Coronary artery (tissue), 2 donors: ENCODE measurements around the gene RBM22.

Source experiments
- DNase-seq: peaks from one replicate; pipeline ENCODE4 v3.0.0-alpha.2; 2017; ENCODE audit warnings: low spot score
- H3K27ac ChIP-seq, 2 donors: fragments of 200-600 bp; sonication (generic); one replicate each; pipeline ENCODE4 v1.5.1; 2016 to 2019
- H3K4me3 ChIP-seq: fragments of 200-600 bp; sonication (generic); 2 replicates; pipeline ENCODE4 v1.5.1; 2016; ENCODE audit warnings: mild to moderate bottlenecking, moderate library complexity
- CTCF ChIP-seq: fragments of 200-600 bp; sonication (generic); IDR thresholded peaks from one replicate; pipeline ENCODE4 v1.5.1; 2019; ENCODE audit warnings: antibody characterized with exemption

Gene RBM22

GRCh38 chr5:150663936-150664335, 36.9 kb downstream of the RBM22 start:
- Histone ChIP-seq H3K27ac (no peak overlapping the region), H3K4me3 (no peak overlapping the region)
- DNase-seq, result no peak
- TF ChIP-seq CTCF, result no peak

- Histone ChIP-seq H3K4me3 (no peak overlapping the region), H3K27ac (no peak overlapping the region)
- no peak for TF ChIP-seq CTCF
- peak; percentile 52 for DNase-seq
Observed at GRCh38 chr5:150662731-150663516, 37.9 kb downstream of the RBM22 start.

- peak; percentile 70 for DNase-seq
- no peak for TF ChIP-seq CTCF
- H3K27ac ChIP-seq, result no peak overlapping the region
- no peak overlapping the region for H3K4me3 ChIP-seq
Observed at GRCh38 chr5:150661821-150662596, 38.9 kb downstream of the RBM22 start.

- no peak for TF ChIP-seq CTCF
- Histone ChIP-seq H3K27ac (peak within 1 kb of the TSS; percentile 48 to 94), H3K4me3 (no peak within 1 kb of the TSS)
- peak; percentile 45 for DNase-seq
Observed at GRCh38 chr5:150661086-150661485, 39.8 kb downstream of the RBM22 start, which contains the start of gene MYOZ3. MYOZ3 (plus strand) TSS chr5:150661251; CDS start chr5:150662942, 1,691 bp downstream.

- TF ChIP-seq CTCF, result no peak
- H3K27ac ChIP-seq, result peak overlapping the region; percentile 48 to 94
- peak; percentile 72 for DNase-seq
- H3K4me3 ChIP-seq, result no peak overlapping the region
Observed at GRCh38 chr5:150660108-150660831, 40.6 kb downstream of the RBM22 start.

GRCh38 chr5:150659360-150660107, 41.3 kb downstream of the RBM22 start:
- H3K4me3 ChIP-seq, result no peak overlapping the region
- no peak for TF ChIP-seq CTCF
- DNase-seq, result peak; percentile 69
- peak overlapping the region; percentile 48 to 94 for H3K27ac ChIP-seq
